Skin epidermis (tissue), 12 donors: ENCODE data around the gene WDR20.

Source experiments
- H3K27ac ChIP-seq, 21 experiments: fragments of 200-600 bp; sonication (generic) in 11 of 21; one replicate each; pipeline ENCODE4 v1.5.0; 2020; ENCODE audit warnings: mild to moderate bottlenecking in 3 of 21, inconsistent platforms in 2 of 21, moderate library complexity in 2 of 21
- H3K4me3 ChIP-seq, 7 experiments: fragments of 200-600 bp; sonication (generic) in 2 of 7; one replicate each; pipeline ENCODE4 v1.5.0; 2020; ENCODE audit warnings: inconsistent platforms in 2 of 7, mild to moderate bottlenecking in 2 of 7, moderate library complexity in 1 of 7

WDR20 gene

GRCh38 chr14:102252834-102253801, 113.4 kb downstream of the WDR20 start:
- Histone ChIP-seq H3K27ac (no peak overlapping the region), H3K4me3 (no peak overlapping the region)

- Histone ChIP-seq H3K27ac (peak overlapping the region in 1 of 21 experiments; percentile 41), H3K4me3 (no peak overlapping the region)
These were observed 115.9 kb downstream of the WDR20 start for GRCh38 chr14:102255401-102256190.

- Histone ChIP-seq H3K4me3 (no peak overlapping the region), H3K27ac (no peak overlapping the region)
These were observed 117.0 kb downstream of the WDR20 start for GRCh38 chr14:102256716-102257115.

- no peak overlapping the region for H3K27ac ChIP-seq
- no peak overlapping the region for H3K4me3 ChIP-seq
These were observed 118.4 kb downstream of the WDR20 start for GRCh38 chr14:102258136-102258535.
